ENCODE measurements around the gene PATJ.

The PATJ gene

DNA sequence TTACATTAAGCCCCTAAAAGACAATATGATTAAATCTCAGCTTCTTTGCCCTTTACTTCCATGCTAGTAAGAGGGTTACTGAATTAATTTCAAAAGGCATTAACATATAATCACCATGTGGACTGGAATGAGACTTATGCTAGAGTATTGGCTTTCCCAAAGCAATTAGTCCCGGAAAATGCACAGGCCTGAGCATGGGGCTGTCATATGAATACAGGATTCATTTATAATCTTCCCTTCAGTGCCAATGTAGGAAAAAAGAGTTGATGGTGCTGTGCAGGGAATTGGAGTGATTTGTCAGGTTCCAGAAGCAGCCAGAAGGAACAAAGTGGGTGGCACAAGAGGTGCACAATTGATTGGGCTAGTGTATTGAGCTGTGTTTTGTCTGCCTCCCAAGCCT lies 253.4 kb downstream of the PATJ start:
- H3K36me3 ChIP-seq (ENCODE audit: control insufficient read depth in 2 of 2, insufficient read depth in 1 of 2, low read length in 2 of 2), result peaks cover 0 to 7% of the 10 kb centered on the region in 2 experiments; a peak in 1 of 3 replicates
- POLR2A ChIA-PET, result no interaction called here
- H3K4me3 ChIP-seq (ENCODE audit: low read depth, low read length), result no peak overlapping the region
- H3K4me1 ChIP-seq (ENCODE audit: control insufficient read depth, insufficient read depth, low read length), result no peaks in the 10 kb centered on the region
- no peak overlapping the region for H3K27ac ChIP-seq (ENCODE audit: extremely low read depth, low read depth, low read length)
- TF ChIP-seq TRIM28 (IDR thresholded peaks at IDR 0.05; ENCODE audit: borderline replicate concordance, low read length), result no peak
- no peak for TF ChIP-seq ZNF2 (tag by site-specific recombination; IDR thresholded peaks at IDR 0.05)
- no peak for TF ChIP-seq ZNF707 (tag by site-specific recombination; IDR thresholded peaks at IDR 0.05)
- no peak for TF ChIP-seq ZNF473 (tag by site-specific recombination; IDR thresholded peaks at IDR 0.05)
- no peak for TF ChIP-seq ZNF404 (tag by site-specific recombination; IDR thresholded peaks at IDR 0.05)
- TF ChIP-seq GLIS1 (tag by site-specific recombination; IDR thresholded peaks at IDR 0.05), result no peak
- TF ChIP-seq ZNF18 (tag by site-specific recombination; IDR thresholded peaks at IDR 0.05), result no peak
- TF ChIP-seq ZSCAN30 (tag by site-specific recombination; IDR thresholded peaks at IDR 0.05), result no peak
- TF ChIP-seq ZNF548 (tag by site-specific recombination; IDR thresholded peaks at IDR 0.05), result no peak
- CTCF ChIA-PET, result no interaction called here
- no peaks in the 10 kb centered on the region for H3K9me3 ChIP-seq (ENCODE audit: control insufficient read depth, insufficient read depth, low read depth, low read length)

DNA sequence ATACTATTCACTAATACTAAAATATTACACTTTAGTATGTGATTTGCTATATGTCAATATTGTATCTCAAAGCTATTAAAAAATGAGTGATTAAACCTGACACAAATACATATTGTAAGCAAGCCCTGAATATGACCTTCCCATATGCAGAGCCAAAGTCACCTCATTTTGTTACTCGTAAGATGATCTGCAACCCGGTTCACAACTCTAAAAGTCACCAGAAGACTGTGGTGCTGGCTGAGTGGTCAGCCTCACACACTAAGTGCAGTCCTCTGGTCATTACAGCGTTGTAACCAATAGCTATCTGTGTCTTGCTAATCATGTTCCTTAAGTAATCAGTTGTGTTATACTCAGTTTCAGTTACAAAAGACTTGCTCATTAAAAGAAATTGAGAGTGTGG lies 254.8 kb downstream of the PATJ start:
- no peaks in the 10 kb centered on the region for H3K9me3 ChIP-seq (ENCODE audit: control insufficient read depth, insufficient read depth, low read depth, low read length)
- CTCF ChIA-PET, result interaction anchor here (0.6 kb wide), 2 partner anchors 10 to 598 kb away, joined by 3 read pairs; no protein-coding TSS in a partner anchor
- POLR2A ChIA-PET, result no interaction called here
- TF ChIP-seq OSR2 (tag by site-specific recombination; IDR thresholded peaks at IDR 0.05) (no peak), ZNF785 (tag by site-specific recombination; IDR thresholded peaks at IDR 0.05) (no peak), ZNF624 (tag by site-specific recombination; IDR thresholded peaks at IDR 0.05) (no peak), ZNF76 (tag by site-specific recombination; IDR thresholded peaks at IDR 0.05; ENCODE audit: borderline replicate concordance, low read depth) (no peak), ZNF664 (tag by site-specific recombination; IDR thresholded peaks at IDR 0.05) (no peak), ZNF174 (tag by site-specific recombination; IDR thresholded peaks at IDR 0.05) (no peak), ZNF521 (tag by site-specific recombination; IDR thresholded peaks at IDR 0.05) (no peak), ZSCAN23 (tag by site-specific recombination; IDR thresholded peaks at IDR 0.05) (no peak), ZNF10 (tag by site-specific recombination; IDR thresholded peaks at IDR 0.05) (no peak), ZNF350 (tag by site-specific recombination; IDR thresholded peaks at IDR 0.05) (no peak), ZNF280C (tag by site-specific recombination; IDR thresholded peaks at IDR 0.05) (no peak), ZBTB44 (tag by site-specific recombination; IDR thresholded peaks at IDR 0.05) (no peak), ZNF274 (IDR thresholded peaks at IDR 0.05; ENCODE audit: low read length) (no peak), ZNF274 (tag by site-specific recombination; IDR thresholded peaks at IDR 0.05; ENCODE audit: borderline replicate concordance) (no peak), ZNF426 (tag by site-specific recombination; IDR thresholded peaks at IDR 0.05) (no peak), ZNF830 (tag by site-specific recombination; IDR thresholded peaks at IDR 0.05; ENCODE audit: low read depth) (no peak)
- TF ChIP-seq, protein P1, sequence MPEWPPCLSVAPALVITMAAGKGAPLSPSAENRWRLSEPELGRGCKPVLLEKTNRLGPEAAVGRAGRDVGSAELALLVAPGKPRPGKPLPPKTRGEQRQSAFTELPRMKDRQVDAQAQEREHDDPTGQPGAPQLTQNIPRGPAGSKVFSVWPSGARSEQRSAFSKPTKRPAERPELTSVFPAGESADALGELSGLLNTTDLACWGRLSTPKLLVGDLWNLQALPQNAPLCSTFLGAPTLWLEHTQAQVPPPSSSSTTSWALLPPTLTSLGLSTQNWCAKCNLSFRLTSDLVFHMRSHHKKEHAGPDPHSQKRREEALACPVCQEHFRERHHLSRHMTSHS (tag by site-specific recombination; IDR thresholded peaks at IDR 0.05), result no peak
- TF ChIP-seq, protein P2, sequence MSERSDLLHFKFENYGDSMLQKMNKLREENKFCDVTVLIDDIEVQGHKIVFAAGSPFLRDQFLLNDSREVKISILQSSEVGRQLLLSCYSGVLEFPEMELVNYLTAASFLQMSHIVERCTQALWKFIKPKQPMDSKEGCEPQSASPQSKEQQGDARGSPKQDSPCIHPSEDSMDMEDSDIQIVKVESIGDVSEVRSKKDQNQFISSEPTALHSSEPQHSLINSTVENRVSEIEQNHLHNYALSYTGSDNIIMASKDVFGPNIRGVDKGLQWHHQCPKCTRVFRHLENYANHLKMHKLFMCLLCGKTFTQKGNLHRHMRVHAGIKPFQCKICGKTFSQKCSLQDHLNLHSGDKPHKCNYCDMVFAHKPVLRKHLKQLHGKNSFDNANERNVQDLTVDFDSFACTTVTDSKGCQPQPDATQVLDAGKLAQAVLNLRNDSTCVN (tag by site-specific recombination; optimal IDR thresholded peaks at IDR 0.05), result no peak

More for the DNA sequence above, 254.8 kb downstream of the PATJ start:
- peaks cover 0 to 7% of the 10 kb centered on the region in 2 experiments; a peak in 1 of 3 replicates for H3K36me3 ChIP-seq (ENCODE audit: control insufficient read depth in 2 of 2, insufficient read depth in 1 of 2, low read length in 2 of 2)
- H3K4me3 ChIP-seq (ENCODE audit: low read depth, low read length), result no peak overlapping the region
- no peaks in the 10 kb centered on the region for H3K4me1 ChIP-seq (ENCODE audit: control insufficient read depth, insufficient read depth, low read length)
- no peak overlapping the region for H3K27ac ChIP-seq (ENCODE audit: extremely low read depth, low read depth, low read length)
